ENCODE results near the gene SDHB. TPM values are rescaled to one million over a fixed set of nuclear protein-coding genes. Genes with fewer than 3 reads are reported as not detected.

Gene SDHB
- total RNA-seq, 1 experiment from 2014 or later, result 159 TPM

DNA sequence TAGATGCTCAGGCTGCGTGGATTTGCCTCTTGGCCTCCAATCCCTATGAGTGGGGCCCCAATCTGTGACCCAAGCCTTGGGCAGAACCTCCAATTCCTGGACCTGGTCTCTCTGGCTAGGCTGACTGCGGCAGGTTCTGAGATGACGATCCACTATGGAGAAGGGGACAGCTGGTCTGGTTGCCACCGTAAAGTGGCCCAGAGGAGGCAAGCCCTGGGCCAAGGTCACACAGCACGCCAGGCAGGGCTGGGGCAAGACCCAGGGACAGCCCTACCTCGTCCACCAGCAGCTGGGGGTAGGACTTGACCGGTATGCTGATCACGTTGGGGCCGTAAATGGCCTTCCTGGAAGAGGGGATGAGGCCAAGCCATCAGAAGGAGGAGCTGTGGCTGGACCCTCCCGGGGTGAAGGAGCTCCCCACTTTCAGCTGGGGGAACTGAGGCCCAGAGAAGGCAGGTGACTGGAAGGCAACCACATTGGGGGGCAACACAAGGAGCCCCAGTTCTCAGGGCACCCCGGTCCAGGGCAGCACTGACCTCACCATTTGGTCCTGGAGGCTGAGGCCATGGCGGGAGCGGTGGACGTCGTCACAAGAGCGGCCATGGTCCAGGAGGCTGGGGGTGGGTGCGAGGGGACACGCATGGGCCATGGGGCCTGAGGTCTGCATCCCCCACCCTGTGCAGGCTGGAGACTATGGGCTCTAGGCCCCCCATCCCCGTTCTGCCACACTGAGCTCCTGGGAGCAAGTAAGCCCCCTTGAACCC is 51.9 kb downstream of the SDHB start (continued):
- no peak for TF ChIP-seq POLR2A (IDR thresholded peaks at IDR 0.05; ENCODE audit: borderline replicate concordance, extremely low read depth, insufficient read depth, insufficient read length)

GRCh38 chr1:16999863-17000262 is 54.0 kb downstream of the SDHB start:
- H3K4me2 ChIP-seq (ENCODE audit: low read length), result no peak overlapping the region
- TF ChIP-seq TCF7L2 (IDR thresholded peaks at IDR 0.05; ENCODE audit: borderline replicate concordance, extremely low read depth, insufficient read depth, insufficient read length), result no peak
- no peak for TF ChIP-seq SRF (IDR thresholded peaks at IDR 0.05; ENCODE audit: low read depth)
- no peak for TF ChIP-seq CBX3 (IDR thresholded peaks at IDR 0.05; ENCODE audit: low read depth)
- no peak for TF ChIP-seq ZBTB33 (IDR thresholded peaks at IDR 0.05; ENCODE audit: extremely low read depth, insufficient replicate concordance, low read length)
- peak in 2 of 3 experiments; percentile 24 to 30; a peak in 2 of 6 replicates for TF ChIP-seq CTCF (IDR thresholded peaks at IDR 0.05 in 2 of 3, conservative IDR thresholded peaks at IDR 0.05 in 1 of 3; ENCODE audit: borderline replicate concordance in 1 of 3, insufficient read depth in 1 of 3, low read depth in 2 of 3, low read length in 2 of 3)
- no peak for TF ChIP-seq ZFX (IDR thresholded peaks at IDR 0.05)
- POLR2A ChIA-PET, result interaction anchor here (1.1 kb wide), 1 partner anchor 19 kb away, joined by 3 read pairs; the partner anchor contains the start of gene MFAP2
- CTCF ChIA-PET, result interaction anchor here (0.8 kb wide), 1 partner anchor 15 kb away, joined by 3 read pairs; no protein-coding TSS in a partner anchor
- H4K20me1 ChIP-seq (ENCODE audit: insufficient read depth), result no peaks in the 10 kb centered on the region
- BruUV-seq (replicated peaks), result no TSS peak
- H3K9me3 ChIP-seq (ENCODE audit: control insufficient read depth in 1 of 2, insufficient read depth in 1 of 2, low read depth in 1 of 2, low read length in 2 of 2), result no peaks in the 10 kb centered on the region
- DNase-seq (ENCODE audit: low read depth, low spot score), result no peak
- H3K36me3 ChIP-seq (ENCODE audit: control insufficient read depth in 1 of 2, insufficient read depth in 2 of 2, low read length in 2 of 2), result peaks cover 0 to 15% of the 10 kb centered on the region in 2 experiments; a peak in 2 of 4 replicates
- ATAC-seq, result peak; percentile 62
- H3K9me2 ChIP-seq (ENCODE audit: insufficient read depth), result no peaks in the 10 kb centered on the region
- RAD21 ChIA-PET (ENCODE audit: low non-redundant PET in 1 of 2, low total read pairs in 2 of 2, uncharacterized antibody in 2 of 2, unreplicated experiment in 2 of 2), result no interaction called here
- no peaks in the 10 kb centered on the region for H3K27me3 ChIP-seq (ENCODE audit: insufficient read depth, low read length)
- intact Hi-C loops (cut with micrococcal nuclease), result no loop called here
- H3K27ac ChIP-seq (ENCODE audit: low read depth, low read length), result no peak overlapping the region
- no peak overlapping the region for H3K4me3 ChIP-seq (replicated peaks in 1 of 2; ENCODE audit: low read depth in 1 of 2, low read length in 2 of 2)
- no peak overlapping the region for H3K9ac ChIP-seq (ENCODE audit: low read length)
- no peak overlapping the region for H2AFZ ChIP-seq (ENCODE audit: low read depth, low read length, poor library complexity, severe bottlenecking)
- peaks cover 0 to 7% of the 10 kb centered on the region in 2 experiments; a peak in 2 of 4 replicates for H3K4me1 ChIP-seq (ENCODE audit: control insufficient read depth in 1 of 2, insufficient read depth in 2 of 2, low read length in 2 of 2)
- H3K79me2 ChIP-seq (ENCODE audit: insufficient read depth, low read length), result no peaks in the 10 kb centered on the region
